Activated CD4-positive, alpha-beta T cell treated with anti-CD3 and anti-CD28 coated beads, Interleukin-2, amount 10 ng/mL, durations not matched to agents 24 days and 14 days (primary cell): ENCODE results near the gene THADA. TPM values are rescaled to one million over a fixed set of nuclear protein-coding genes. Genes with fewer than 3 reads are reported as not detected.
"Not testable (repeated sequence)": the region's sequence is repeated elsewhere in the genome, so short reads cannot be mapped to it uniquely, and the experiment has no call there.

Source experiments
- DNase-seq: peaks from one replicate; pipeline ENCODE4 v3.0.0; 2022
- H3K27ac Mint-ChIP-seq: one replicate; pipeline ENCODE4 v1.8.0; 2022; ENCODE audit warnings: mild to moderate bottlenecking, mixed read lengths
- H3K27me3 Mint-ChIP-seq: one replicate; pipeline ENCODE4 v1.8.0; 2022; ENCODE audit warnings: mixed read lengths
- H3K36me3 Mint-ChIP-seq: one replicate; pipeline ENCODE4 v1.8.0; 2022; ENCODE audit warnings: low read depth, mild to moderate bottlenecking, mixed read lengths
- H3K4me1 Mint-ChIP-seq: one replicate; pipeline ENCODE4 v1.8.0; 2021; ENCODE audit warnings: mixed read lengths
- H3K4me3 Mint-ChIP-seq: one replicate; pipeline ENCODE4 v1.8.0; 2022; ENCODE audit warnings: mild to moderate bottlenecking, moderate library complexity, mixed read lengths
- H3K9me3 Mint-ChIP-seq: one replicate; pipeline ENCODE4 v1.8.0; 2021; ENCODE audit warnings: mixed read lengths
- intact Hi-C: fragments of 100-400 bp; cut with micrococcal nuclease; formaldehyde crosslinking; loops from one replicate; pipeline ENCODE4 v1.15.1; 2023
- total RNA-seq: library from RNA; stranded (reverse); gene quantifications from 2 replicates; pipeline ENCODE4 v1.2.3, GENCODE V29; 2022

The THADA gene
- total RNA-seq, 1 donor from 2014 or later, result 55.4 TPM

DNA sequence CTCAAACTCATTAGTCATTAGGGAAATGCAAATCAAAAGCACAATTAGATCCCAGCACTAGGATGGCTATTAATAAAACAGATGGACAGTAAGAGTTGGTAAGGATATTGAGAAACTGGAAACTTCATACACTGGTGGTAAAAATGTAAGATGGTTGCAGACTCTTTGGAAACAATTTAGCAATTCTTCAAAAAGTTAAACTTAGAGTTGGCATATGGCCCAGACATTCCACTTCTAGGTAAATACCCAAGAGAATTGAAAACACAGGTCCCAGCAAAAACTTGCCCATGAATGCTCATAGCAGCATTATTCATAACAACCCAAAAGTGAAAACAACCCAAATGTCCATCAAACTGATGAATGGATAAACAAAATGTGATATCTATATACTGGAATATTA, 284.6 kb downstream of the THADA start:
- peaks cover 10% of the 10 kb centered on the region for H3K4me1 Mint-ChIP-seq
- no peaks in the 10 kb centered on the region for H3K27me3 Mint-ChIP-seq
- H3K9me3 Mint-ChIP-seq, result peaks cover 5% of the 10 kb centered on the region
- no peak overlapping the region for H3K4me3 Mint-ChIP-seq
- no peak for DNase-seq
- H3K27ac Mint-ChIP-seq, result no peak overlapping the region
- intact Hi-C loops, result no loop called here
- peaks cover 22% of the 10 kb centered on the region for H3K36me3 Mint-ChIP-seq

DNA sequence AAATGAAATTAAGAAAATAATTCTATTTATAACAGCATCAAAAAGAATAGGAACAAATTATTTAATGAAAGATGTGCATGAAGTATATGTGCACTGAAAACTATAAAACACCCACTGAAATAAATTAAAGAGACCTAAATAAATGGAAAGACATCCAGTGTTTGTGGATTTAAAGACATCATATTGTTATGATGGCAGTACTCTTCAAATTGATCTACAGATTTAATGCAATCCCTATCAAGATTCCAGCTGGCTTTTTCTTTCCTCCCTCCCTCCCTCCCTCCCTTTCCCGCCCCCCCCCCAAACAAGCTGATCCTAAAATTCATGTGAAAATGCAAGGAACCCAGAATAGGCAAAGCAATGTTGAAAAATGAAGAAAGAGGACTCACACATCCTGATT, 285.9 kb downstream of the THADA start:
- intact Hi-C loops, result no loop called here

DNA sequence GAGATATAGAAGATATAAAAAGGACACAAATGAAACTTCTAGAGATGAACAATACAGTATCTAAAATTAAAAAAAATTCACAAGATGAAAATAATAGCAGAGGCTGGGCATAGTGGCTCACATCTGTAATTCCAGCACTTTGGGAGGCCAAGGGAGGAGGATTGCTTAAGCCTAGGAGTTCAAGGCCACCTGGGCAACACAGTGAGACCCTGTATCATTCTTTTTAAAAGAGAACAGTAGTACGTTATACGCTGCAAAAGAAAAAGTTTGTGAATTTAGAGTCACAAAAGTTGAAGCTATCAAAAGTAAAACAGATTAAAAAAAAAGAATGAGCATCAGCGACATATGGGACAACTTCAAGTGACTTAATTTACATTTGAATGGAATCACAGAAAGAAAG, 287.9 kb downstream of the THADA start:
- DNase-seq, result no peak
- intact Hi-C loops, result no loop called here
- no peaks in the 10 kb centered on the region for H3K27me3 Mint-ChIP-seq
- H3K4me1 Mint-ChIP-seq, result peaks cover 21% of the 10 kb centered on the region
- H3K9me3 Mint-ChIP-seq, result peaks cover 5% of the 10 kb centered on the region
- no peak overlapping the region for H3K27ac Mint-ChIP-seq
- H3K4me3 Mint-ChIP-seq, result no peak overlapping the region
- peaks cover 27% of the 10 kb centered on the region for H3K36me3 Mint-ChIP-seq

More for the DNA sequence above, 285.9 kb downstream of the THADA start:
- Mint-ChIP-seq H3K4me1 (peaks cover 9% of the 10 kb centered on the region), H3K27ac (no peak overlapping the region), H3K36me3 (peaks cover 22% of the 10 kb centered on the region), H3K27me3 (no peaks in the 10 kb centered on the region), H3K4me3 (no peak overlapping the region), H3K9me3 (peaks cover 5% of the 10 kb centered on the region)
- no peak for DNase-seq

DNA sequence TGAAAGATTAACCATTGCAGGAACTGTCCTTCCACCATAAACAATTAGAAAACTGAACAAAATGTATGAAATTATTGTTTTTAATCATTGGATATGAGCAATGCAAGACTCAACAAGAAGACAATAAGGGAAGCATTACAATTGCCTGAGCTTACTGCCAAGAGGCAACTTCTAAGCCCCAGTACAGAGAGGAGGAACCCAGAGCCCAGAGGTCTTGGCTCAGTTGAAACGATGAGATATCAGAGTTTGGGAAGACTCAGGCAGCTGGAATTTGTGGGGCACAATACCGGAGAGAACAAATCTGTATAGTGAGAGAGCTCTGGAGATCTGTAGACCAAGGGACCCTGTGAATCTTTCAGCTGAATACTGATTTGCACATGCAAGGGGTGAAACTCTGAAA, 288.8 kb downstream of the THADA start:
- H3K27ac Mint-ChIP-seq, result no peak overlapping the region
- H3K27me3 Mint-ChIP-seq, result no peaks in the 10 kb centered on the region
- intact Hi-C loops, result no loop called here
- H3K9me3 Mint-ChIP-seq, result peaks cover 5% of the 10 kb centered on the region
- H3K4me1 Mint-ChIP-seq, result peaks cover 21% of the 10 kb centered on the region
- peaks cover 27% of the 10 kb centered on the region for H3K36me3 Mint-ChIP-seq
- H3K4me3 Mint-ChIP-seq, result no peak overlapping the region
- no peak for DNase-seq

DNA sequence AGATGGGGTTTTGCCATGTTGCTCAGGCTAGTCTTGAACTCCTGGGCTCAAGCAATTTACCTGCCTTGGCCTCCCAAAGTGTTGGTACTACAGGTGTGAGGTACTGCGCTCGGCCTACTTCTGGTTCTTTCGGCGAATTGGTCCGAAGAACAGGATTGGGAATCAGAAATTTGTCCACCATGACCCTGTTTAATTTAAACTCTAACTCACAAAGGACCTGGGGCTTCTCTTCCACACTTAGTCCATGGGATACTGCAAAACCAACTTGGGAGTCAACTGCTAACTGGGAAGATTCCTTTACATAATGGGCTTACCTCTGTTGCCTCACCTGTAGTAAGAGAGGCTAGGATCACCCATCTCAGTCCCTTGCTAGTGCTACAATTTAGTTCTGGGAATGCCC, 289.6 kb downstream of the THADA start:
- Mint-ChIP-seq H3K4me1 (peaks cover 22% of the 10 kb centered on the region), H3K4me3 (no peak overlapping the region)

DNA sequence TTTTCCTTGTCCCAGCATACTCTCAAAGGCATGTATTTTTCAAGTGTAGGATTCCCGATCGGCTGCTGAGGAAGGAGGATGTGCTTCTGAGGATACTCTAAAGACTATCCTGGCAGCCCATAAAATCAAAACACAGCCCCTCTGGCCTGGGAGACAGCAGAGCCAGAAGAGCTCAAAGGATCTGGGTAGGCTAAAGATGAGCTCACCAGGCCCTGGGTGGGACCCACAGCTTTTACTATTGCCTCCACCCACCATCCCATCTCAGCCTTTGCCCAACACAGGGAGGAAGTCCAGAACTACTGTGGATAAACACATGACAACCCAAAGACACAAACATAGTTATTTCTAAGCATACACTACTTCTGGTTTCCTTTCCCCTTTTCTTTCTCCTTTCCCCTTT, 290.3 kb downstream of the THADA start:
- H3K4me1 Mint-ChIP-seq, result peaks cover 26% of the 10 kb centered on the region
- intact Hi-C loops, result no loop called here
- peaks cover 21% of the 10 kb centered on the region for H3K36me3 Mint-ChIP-seq
- DNase-seq, result no peak
- no peak overlapping the region for H3K27ac Mint-ChIP-seq
- H3K27me3 Mint-ChIP-seq, result no peaks in the 10 kb centered on the region
- H3K4me3 Mint-ChIP-seq, result no peak overlapping the region
- H3K9me3 Mint-ChIP-seq, result peaks cover 5% of the 10 kb centered on the region

More for the DNA sequence above, 289.6 kb downstream of the THADA start:
- Mint-ChIP-seq H3K36me3 (peaks cover 24% of the 10 kb centered on the region), H3K27me3 (no peaks in the 10 kb centered on the region), H3K9me3 (peaks cover 5% of the 10 kb centered on the region), H3K27ac (no peak overlapping the region)
- intact Hi-C loops, result no loop called here
- DNase-seq, result no peak

DNA sequence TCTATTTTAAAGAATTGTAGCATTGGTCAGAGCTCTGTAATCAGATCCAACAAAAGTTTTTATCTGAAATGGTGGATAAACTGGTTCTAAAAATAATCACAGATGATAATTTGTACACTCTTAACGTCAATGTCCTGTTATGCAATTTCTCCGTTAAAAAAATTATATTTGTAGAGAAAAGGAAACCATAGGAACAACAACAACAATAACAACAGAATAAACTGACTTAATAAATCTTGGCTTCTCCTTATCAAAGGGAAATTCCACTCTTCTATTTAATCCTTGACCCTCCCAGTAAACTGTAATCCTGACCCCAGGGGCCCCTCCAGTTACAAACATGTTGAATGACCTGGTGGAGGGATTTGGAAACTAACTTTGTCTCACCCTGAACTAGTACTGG, 290.8 kb downstream of the THADA start:
- Mint-ChIP-seq H3K4me1 (peaks cover 26% of the 10 kb centered on the region), H3K27me3 (no peaks in the 10 kb centered on the region), H3K36me3 (peaks cover 23% of the 10 kb centered on the region), H3K9me3 (peaks cover 5% of the 10 kb centered on the region), H3K4me3 (no peak overlapping the region), H3K27ac (no peak overlapping the region)
- DNase-seq, result no peak
- intact Hi-C loops, result no loop called here

DNA sequence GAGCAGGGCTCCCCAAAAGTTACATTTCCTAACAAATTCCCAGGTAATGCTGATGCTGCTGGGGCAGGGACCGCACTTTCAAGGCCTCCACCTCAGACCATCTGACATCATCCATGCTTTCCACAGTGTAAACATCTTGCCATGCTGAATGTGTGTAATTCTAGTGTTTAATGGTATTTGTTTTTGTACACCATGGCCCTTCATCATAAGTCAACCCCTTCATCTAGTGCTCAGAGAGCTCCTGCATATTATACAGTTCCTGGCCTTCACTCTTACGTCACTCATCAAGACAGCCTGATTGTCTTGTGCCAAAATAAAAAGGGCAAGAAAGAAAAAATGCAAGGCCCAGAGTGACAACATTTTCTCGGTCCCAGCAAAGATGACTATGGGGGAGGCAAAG, 291.9 kb downstream of the THADA start:
- Mint-ChIP-seq H3K4me1 (peaks cover 26% of the 10 kb centered on the region), H3K36me3 (peaks cover 19% of the 10 kb centered on the region), H3K9me3 (peaks cover 5% of the 10 kb centered on the region), H3K27ac (no peak overlapping the region), H3K27me3 (no peaks in the 10 kb centered on the region), H3K4me3 (no peak overlapping the region)
- intact Hi-C loops, result no loop called here
- DNase-seq, result no peak

DNA sequence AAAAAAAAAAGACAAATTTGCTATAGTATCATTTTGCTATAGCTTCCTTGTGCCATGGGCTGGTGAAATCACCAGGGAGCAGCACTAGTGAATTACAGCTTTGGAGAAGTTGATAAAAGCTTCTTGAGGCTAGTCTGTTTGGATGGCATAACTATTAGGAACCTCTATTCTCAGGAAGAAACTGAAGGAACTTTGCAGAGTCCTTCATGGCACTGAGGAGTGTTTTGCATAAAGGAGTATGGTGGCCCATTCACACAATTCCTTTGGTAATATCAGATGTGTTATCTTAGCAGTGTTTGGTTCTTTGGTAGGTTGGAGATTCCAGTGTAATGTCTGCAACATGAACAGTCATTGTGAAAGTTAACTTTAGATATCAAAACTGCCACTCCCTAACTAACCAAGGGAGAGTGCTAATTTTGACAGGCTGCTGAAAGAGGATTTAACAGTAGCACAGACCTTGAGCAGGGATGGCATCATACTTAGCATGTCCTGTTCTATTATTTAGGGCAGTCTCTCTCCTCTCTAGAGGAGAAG, 292.8 kb downstream of the THADA start:
- Mint-ChIP-seq H3K27ac (no peak overlapping the region), H3K27me3 (no peaks in the 10 kb centered on the region), H3K4me1 (peaks cover 26% of the 10 kb centered on the region), H3K4me3 (no peak overlapping the region), H3K36me3 (peaks cover 17% of the 10 kb centered on the region), H3K9me3 (peaks cover 1% of the 10 kb centered on the region)
- intact Hi-C loops, result no loop called here
- DNase-seq, result no peak

DNA sequence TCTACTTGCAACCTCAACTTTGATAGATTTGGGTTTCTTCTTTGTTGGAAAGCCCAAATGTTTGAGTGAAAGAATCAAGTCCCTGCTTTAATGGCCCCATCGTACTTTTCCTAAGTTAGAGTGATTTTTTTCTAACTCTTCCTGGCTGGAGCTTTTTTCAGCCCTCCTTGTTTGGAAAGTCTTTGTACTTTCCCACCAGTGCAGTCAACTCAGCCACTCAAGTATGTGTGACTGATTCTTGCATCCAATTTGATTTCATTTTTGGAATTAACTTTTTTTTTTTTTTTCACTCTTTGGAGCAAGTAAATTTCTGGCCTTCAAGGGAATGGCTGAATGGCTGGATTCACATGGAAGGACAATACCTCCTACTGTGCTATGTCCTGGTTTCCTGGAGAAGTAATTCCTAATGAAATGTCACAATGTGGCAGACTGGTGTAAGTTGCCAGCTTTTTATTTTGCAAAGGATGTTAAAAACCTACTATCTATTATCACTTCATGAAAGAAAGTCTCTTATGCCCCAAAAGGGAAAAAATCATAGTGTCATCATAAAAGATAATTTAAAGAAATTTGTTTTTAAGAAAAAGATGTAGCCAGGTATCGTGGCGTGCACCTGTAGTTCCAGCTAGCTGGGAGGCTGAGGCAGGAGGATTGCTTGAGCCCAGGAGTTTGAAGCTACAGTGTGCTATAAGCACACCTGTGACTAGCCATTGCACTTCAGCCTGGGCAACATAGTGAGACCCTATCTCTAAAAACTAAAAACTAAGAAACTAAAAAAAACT, 293.5 kb downstream of the THADA start:
- Mint-ChIP-seq H3K27me3 (no peaks in the 10 kb centered on the region), H3K4me1 (peaks cover 26% of the 10 kb centered on the region), H3K27ac (no peak overlapping the region), H3K9me3 (no peaks in the 10 kb centered on the region), H3K36me3 (peaks cover 17% of the 10 kb centered on the region), H3K4me3 (no peak overlapping the region)
- intact Hi-C loops, result no loop called here
- DNase-seq, result no peak

DNA sequence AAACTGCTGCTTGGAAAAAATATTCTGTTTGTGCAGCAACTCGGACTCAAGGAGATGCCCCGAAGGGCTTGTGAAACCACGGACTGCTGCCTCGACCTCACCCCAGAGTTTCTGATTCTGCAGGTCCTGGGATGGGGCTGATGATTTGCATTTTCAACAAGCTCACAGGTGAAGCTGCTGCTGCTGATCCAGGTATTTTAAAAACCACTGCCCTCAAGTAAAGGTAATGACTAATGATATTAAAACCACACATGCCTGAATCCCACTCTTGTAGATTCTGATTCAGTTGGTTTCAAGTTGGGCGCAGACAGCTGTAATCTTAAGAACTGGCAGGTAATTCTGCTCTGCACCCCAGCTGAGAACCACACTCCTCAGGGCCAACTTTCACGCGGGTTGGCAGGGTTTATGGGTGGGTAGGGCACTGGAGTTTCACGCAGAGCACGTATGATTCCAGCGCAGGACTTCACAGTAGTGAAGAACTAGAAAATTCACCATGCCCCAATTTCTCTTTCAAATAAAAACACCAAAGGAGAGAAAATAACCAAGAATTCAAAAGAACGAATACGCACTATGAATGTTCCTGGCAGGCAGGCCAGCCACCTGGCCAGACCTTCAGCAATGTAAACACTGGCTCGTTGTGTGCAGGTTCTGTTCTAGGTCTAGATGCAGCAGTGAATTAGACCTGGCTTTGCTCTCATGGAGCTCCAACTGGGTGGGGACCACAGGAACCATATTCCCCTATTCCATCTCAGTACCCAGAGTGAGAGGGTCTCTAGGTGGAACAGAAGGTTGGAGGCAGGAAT, 294.9 kb downstream of the THADA start:
- peaks cover 23% of the 10 kb centered on the region for H3K4me1 Mint-ChIP-seq
- no peak for DNase-seq
- intact Hi-C loops, result no loop called here
- no peaks in the 10 kb centered on the region for H3K9me3 Mint-ChIP-seq
- no peak overlapping the region for H3K4me3 Mint-ChIP-seq
- H3K27ac Mint-ChIP-seq, result no peak overlapping the region
- H3K27me3 Mint-ChIP-seq, result no peaks in the 10 kb centered on the region
- peaks cover 13% of the 10 kb centered on the region for H3K36me3 Mint-ChIP-seq

DNA sequence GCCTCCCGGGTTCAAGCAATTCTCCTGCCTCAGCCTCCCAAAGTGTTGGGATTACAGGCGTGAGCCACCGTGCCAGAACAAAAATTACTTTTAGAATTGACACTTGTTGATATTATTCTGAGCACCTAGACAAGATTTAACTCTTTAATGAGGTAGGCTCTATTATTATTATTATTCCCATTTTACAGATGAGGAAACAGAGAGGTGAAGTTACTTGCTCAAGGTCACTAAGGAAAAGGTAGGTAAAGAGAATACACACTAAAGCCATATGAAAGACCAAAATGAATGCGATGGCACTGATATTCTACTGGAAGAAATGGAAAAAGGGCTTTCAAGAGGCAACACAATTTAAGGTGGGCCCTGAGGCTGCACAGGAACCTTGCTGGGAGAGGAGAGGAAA, 295.6 kb downstream of the THADA start:
- Mint-ChIP-seq H3K27ac (no peak overlapping the region), H3K27me3 (no peaks in the 10 kb centered on the region), H3K4me1 (peaks cover 20% of the 10 kb centered on the region), H3K9me3 (no peaks in the 10 kb centered on the region), H3K36me3 (peaks cover 9% of the 10 kb centered on the region), H3K4me3 (no peak overlapping the region)
- intact Hi-C loops, result no loop called here
- DNase-seq, result no peak

DNA sequence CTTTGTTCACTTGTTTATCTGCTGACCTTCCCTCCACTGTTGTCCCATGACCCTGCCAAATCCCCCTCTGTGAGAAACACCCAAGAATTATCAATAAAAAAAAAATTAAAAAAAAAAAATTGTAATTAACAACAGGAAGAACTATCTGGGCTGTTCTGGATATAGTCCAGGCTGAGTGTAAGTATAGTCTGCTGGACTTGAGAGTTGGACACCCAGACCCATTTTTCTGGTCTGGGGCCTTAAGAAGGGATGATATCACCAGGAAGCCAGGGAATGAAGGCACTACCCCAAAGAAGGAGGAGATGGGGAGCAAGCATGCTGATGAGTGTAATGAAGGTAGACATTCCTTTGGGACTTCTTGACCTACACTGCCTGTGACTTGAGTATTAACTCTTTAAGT, 297.3 kb downstream of the THADA start:
- intact Hi-C loops, result loop anchor here (10.0 kb wide), 1 partner anchor 476 kb away; the partner anchor contains the start of gene DYNC2LI1
- Mint-ChIP-seq H3K27me3 (no peaks in the 10 kb centered on the region), H3K36me3 (peaks cover 11% of the 10 kb centered on the region), H3K27ac (no peak overlapping the region), H3K4me3 (no peak overlapping the region), H3K4me1 (peaks cover 24% of the 10 kb centered on the region), H3K9me3 (no peaks in the 10 kb centered on the region)
- no peak for DNase-seq

DNA sequence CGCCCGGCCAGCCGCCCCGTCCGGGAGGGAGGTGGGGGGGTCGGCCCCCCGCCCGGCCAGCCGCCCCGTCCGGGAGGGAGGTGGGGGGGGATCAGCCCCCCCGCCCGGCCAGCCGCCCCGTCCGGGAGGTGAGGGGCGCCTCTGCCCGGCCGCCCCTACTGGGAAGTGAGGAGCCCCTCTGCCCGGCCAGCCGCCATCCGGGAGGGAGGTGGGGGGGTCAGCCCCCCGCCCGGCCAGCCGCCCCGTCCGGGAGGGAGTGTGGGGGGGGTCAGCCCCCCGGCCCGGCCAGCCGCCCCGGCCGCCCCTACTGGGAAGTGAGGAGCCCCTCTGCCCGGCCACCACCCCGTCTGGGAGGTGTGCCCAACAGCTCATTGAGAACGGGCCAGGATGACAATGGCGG, 298.1 kb downstream of the THADA start:
- not testable (repeated sequence) for H3K27ac Mint-ChIP-seq, DNase-seq, H3K9me3 Mint-ChIP-seq, H3K4me3 Mint-ChIP-seq, H3K27me3 Mint-ChIP-seq
- peaks cover 14% of the 10 kb centered on the region for H3K36me3 Mint-ChIP-seq
- intact Hi-C loops, result loop anchor here (10.0 kb wide), 1 partner anchor 477 kb away; the partner anchor contains the start of gene DYNC2LI1
- peaks cover 26% of the 10 kb centered on the region for H3K4me1 Mint-ChIP-seq
